Occipital lobe (tissue), 2 donors: ENCODE results near the gene PDZRN3. TPM values are rescaled to one million over a fixed set of nuclear protein-coding genes. Genes with fewer than 3 reads are reported as not detected.

Experiments used
- DNase-seq: peaks from one replicate; lab custom pipeline; 2025; lab: John Stamatoyannopoulos, UW
- total RNA-seq: library from RNA; depleted of rRNA; stranded (reverse); fragments of >200 nt; gene quantifications from one replicate; pipeline ENCODE4 v1.2.3, GENCODE V29; 2014

PDZRN3 gene
- 59.3 TPM for total RNA-seq

- DNase-seq: peak; percentile 32
These were observed at the start of gene PDZRN3 for GRCh38 chr3:73624821-73625665. PDZRN3 (minus strand) TSS chr3:73624941.

- DNase-seq: no peak
These were observed 49.5 kb upstream of the PDZRN3 start for GRCh38 chr3:73674280-73674679.

DNA sequence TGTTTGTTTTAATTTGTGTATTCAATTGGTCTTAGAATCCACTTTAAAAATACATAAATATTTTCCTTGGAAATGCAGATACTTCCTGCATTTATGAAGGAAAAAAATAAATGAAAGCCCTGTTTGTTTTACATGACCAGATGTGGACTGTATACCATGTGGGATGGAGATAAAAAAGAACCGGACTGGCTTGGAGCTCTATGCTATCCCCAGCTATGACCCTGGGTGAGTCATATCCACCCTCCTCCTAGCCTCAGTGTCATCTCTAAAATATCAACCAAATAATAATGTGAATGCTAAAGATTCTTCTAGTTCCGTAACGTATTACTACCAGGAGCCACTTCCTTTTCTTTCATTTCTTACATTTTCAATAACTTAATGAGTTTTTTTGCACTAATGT, 44.5 kb upstream of the PDZRN3 start:
- DNase-seq: no peak

DNA sequence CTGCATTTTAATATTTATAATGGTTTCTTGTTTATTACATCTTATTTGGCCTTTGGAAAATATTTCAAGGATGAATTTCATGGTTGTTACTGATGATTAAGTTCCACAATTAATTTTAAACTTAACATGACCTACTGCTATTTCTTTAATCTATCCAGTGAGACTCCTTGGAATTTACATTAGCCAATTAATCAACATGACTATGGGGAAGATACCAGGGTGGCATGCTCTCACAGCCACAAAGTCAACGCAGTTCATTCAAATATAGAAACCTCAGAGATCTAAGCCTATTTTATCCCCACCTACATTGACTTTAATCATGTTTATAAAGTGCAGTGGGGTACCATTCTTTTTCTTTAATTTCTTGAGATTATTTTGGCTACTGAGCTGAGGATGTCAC, 43.6 kb upstream of the PDZRN3 start:
- DNase-seq: no peak

DNA sequence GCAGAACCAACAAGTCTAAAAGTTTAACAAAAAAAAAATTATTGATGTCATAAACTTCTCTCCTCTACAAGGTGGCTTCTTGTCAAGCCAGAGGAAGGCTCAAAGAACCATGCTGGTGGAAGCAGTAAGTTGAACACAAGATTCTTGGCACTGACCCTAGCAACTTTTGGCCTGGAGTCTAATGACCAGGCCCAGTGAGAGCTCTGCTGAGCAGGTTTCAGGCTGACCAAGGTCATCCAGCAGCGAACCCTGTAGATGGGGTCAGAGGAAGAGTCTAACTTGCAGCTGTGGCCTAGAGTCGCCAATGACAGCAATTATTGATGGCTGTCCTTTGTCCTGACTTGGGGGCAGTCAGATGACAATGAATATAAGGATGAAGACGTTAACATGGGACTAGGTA, 43.1 kb upstream of the PDZRN3 start:
- DNase-seq: no peak

GRCh38 chr3:73665286-73665685, 40.5 kb upstream of the PDZRN3 start:
- no peak for DNase-seq

DNA sequence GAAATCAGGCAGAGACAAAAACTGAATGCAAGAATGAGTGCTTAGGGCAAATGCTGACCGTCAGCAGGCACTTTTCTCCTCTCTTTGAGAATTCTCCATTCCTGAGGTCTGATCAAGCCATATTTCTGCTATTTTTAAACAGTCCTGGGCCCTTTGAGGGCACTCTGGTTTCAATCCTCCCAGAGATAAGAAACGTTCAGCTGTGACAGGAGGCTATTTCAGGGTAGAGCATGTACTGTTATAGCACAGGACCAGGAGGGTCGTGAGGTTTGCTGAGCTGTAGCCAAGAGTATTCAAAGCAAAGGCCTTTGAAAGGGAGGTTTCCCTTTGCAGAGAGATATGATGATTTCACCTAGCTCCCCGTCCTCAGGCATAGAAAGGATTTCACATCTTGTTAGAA, 39.6 kb upstream of the PDZRN3 start:
- no peak for DNase-seq

- no peak for DNase-seq
These were observed 38.8 kb upstream of the PDZRN3 start for GRCh38 chr3:73663495-73663894.

DNA sequence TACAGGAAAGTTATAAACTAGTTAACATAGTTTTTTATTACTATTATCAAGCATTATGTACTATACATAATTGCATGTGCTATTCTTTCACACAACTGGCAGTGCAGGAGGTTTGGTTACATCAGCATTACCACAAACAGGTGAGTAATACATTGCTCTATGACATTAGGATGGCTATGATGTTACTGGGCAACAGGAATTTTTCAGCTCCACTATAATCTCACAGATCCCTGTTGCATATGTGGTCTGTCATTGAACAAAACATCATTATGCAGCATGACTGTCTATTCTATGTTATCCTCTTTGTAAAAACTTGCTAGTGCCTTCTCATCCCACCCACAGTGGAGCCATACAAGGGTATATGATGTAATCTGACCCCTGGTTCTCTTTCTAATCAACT, 36.5 kb upstream of the PDZRN3 start:
- DNase-seq: no peak

DNA sequence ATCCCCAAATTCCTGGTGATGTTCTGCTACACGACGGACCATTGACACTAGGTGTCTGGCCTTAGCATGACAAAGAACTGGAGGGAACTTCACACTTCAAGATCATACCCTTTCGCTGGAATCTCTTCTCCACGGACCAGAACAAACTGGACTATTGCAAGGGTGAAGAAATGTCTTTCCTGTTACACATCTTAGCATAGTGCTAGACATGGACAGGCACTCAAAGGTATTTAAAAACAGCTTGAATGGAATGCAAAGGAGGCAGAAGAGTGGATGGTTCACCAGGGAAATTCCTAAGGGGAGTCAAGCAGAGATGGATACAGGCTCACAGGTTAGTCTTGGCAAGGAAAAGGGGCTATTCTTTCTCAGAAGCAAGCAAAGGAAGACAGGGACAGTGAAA, 33.5 kb upstream of the PDZRN3 start:
- DNase-seq: no peak

GRCh38 chr3:73657186-73657585, 32.4 kb upstream of the PDZRN3 start:
- DNase-seq: no peak

DNA sequence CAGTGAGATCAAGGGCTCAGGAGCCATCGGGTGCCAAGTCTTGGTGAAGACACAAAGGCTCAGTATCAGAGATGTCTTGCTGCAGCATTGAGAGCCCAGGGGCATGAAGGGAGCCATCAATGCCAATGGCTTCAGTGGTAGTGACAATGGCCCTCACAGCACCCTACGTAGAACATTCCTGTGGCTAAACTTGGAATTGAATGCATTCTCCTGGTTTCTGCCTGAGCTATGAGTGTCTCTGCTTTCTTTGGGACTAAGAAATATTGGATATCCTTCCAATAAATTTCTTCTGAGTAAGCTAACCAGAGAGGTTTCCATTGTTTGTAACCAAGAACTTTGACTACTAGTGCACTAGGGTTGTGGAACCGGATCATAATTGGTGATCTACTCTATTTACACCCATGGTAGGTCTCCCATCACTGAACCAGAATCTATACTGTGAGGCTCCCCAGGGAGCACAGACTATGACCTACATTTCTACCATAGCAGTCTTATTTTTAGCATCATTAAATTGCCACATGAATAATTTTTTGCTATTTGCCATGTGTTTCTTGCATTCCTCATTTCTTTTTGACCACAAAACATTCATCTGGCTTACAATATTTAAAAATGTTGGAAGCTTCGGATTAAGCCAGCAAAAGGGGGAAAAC, 31.6 kb upstream of the PDZRN3 start:
- no peak for DNase-seq

DNA sequence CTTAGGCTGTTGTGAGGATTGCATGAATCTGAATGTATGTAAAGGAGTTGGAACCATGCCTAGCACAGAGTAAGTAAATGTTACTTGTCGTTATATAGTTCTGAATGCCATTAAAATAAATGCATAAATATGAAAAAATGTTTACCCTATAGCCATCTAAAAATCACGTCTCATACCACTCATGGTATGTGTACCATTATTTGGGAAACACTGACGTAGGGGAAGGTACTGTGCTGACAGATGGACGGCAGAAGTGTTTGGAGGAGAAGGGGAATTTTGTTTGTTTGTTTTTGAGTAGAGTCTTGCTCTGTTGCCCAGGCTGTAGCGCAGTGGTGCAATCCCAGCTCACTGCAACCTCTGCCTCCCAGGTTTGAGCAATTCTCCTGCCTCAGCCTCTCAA, 30.5 kb upstream of the PDZRN3 start:
- no peak for DNase-seq

DNA sequence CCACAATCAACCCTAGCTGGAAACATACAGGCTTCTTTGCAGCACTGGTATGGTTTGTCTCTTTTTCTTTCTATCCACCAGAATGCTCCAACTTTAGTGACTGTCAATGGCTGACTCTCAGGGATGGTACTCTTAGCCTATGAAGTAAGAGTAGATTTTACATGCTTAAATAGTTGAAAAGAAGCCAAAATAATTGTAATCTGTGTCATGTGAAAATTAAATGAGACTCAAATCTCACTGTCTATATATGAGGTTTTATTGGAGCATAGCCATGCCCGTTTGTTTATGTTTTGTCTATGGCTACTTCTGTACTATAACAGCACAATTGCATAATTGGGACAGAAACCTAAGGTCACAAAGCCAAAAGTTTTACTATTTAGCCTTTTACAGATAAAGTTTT, 29.1 kb upstream of the PDZRN3 start:
- DNase-seq: no peak

GRCh38 chr3:73653351-73653750, 28.6 kb upstream of the PDZRN3 start:
- no peak for DNase-seq

DNA sequence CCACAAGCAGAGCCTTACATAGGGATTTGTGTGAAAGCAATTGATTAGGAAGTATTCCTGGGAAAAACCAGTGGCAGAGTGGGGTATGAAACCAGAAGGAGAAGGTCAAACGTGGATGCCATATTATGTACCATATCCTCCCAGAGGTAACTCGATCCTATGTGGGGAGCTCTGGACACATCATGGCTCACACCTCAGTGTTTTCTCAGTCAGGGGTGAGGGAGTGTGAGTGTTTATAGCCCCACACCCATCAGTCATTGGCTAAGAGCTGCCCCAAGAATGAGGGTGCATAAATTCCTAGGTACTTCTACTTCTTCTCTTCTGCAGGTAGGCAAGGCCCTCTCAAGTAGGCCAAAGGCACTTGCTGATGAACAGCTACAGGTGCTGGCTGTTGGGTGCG, 28.2 kb upstream of the PDZRN3 start:
- no peak for DNase-seq

- peak; percentile 20 for DNase-seq
These were observed 12.3 kb upstream of the PDZRN3 start for GRCh38 chr3:73637042-73637441.

- no peak for DNase-seq
These were observed 10.5 kb upstream of the PDZRN3 start for GRCh38 chr3:73635254-73635653.

GRCh38 chr3:73633916-73634344, 9.2 kb upstream of the PDZRN3 start:
- no peak for DNase-seq

DNA sequence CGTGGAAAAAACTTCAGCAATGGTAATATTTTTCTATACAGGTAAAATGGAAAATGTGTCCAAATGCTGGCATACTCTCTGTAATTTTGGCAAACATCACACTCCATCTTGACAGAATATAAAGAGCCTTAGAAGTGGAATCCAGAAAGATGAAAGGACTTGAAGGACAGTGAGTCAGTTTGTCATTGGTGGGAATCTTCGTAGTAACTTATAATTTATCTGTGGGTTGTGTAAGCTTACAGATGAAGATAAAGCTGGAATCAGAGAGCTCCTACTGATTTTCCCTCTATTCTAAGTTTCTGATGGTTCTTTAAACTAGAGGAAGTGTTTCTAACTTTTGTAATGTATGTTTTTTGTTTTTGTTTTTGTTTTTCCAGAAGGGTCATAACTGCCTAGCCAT, 8.7 kb upstream of the PDZRN3 start:
- DNase-seq: no peak

DNA sequence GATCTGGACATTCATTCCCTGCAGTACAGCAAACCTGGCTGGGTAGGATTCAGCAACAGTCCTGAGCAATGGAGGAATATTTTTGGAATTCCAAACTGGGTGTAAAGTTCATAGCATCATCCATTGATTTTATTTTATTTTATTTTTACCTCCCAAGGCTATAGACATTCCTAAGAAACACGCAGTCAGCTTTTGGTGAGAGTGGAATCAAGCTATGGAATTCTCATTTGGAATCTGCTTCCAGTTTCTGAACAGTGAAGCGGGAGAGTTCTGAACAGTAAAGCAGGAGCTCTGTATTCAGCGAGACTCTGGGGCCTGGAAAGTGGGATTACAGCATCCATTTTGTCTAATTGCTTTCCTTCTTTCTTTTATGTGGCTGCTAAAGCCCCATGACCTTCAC, 1.4 kb upstream of the PDZRN3 start:
- DNase-seq: no peak

GRCh38 chr3:73624017-73624820, 522 bp downstream of the PDZRN3 start:
- DNase-seq: peak; percentile 48
